Activated CD8-positive, alpha-beta T cell treated with anti-CD3 and anti-CD28 coated beads for 36 hours (primary cell): ENCODE measurements around the gene MDH2. TPM values are rescaled to one million over a fixed set of nuclear protein-coding genes. Genes with fewer than 3 reads are reported as not detected.
"Not testable (repeated sequence)": the region's sequence is repeated elsewhere in the genome, so short reads cannot be mapped to it uniquely, and the experiment has no call there.

Experiments
- ATAC-seq: fragments of 200-7000 bp; cut with Tn5 transposase; one replicate; pipeline ENCODE4 v1.10.0; 2021; ENCODE audit warnings: mild to moderate bottlenecking, moderate library complexity
- CTCF ChIA-PET: fragments of 350-600 bp; sonication (Branson Sonifier 250); formaldehyde crosslinking; loops from one replicate; lab custom pipeline; 2021; ENCODE audit warnings: antibody characterized with exemption; lab: Charles Lee
- POLR2A ChIA-PET: fragments of 350-600 bp; sonication (Branson Sonifier 250); formaldehyde crosslinking; loops from one replicate; lab custom pipeline; 2021; ENCODE audit warnings: antibody characterized with exemption; lab: Charles Lee
- DNase-seq: peaks from one replicate; pipeline ENCODE4 v3.0.0-alpha.2; 2020
- H3K27ac Mint-ChIP-seq: one replicate; pipeline ENCODE4 v1.8.0; 2021; ENCODE audit warnings: mild to moderate bottlenecking, mixed read lengths
- H3K27me3 Mint-ChIP-seq: one replicate; pipeline ENCODE4 v1.8.0; 2021; ENCODE audit warnings: mixed read lengths
- H3K36me3 Mint-ChIP-seq: one replicate; pipeline ENCODE4 v1.8.0; 2021; ENCODE audit warnings: low read depth, mixed read lengths
- H3K4me1 Mint-ChIP-seq: one replicate; pipeline ENCODE4 v1.8.0; 2021; ENCODE audit warnings: low read depth, mixed read lengths
- H3K4me3 Mint-ChIP-seq: one replicate; pipeline ENCODE4 v1.8.0; 2021; ENCODE audit warnings: mild to moderate bottlenecking, moderate library complexity, mixed read lengths
- H3K9me3 Mint-ChIP-seq: one replicate; pipeline ENCODE4 v1.8.0; 2021; ENCODE audit warnings: mixed read lengths
- intact Hi-C: fragments of 100-400 bp; cut with micrococcal nuclease; formaldehyde crosslinking; loops from one replicate; pipeline ENCODE4 v1.10.0; 2022
- total RNA-seq, 2 experiments: library from RNA; stranded (reverse); gene quantifications; one replicate each; pipeline ENCODE4 v1.2.3, GENCODE V29; 2021
- TF ChIP-seq, protein P1 (sequence below): fragments of 200-600 bp; IDR thresholded peaks from one replicate; pipeline ENCODE4 v1.8.0; 2022; ENCODE audit warnings: antibody characterized with exemption, mild to moderate bottlenecking

The MDH2 gene
- total RNA-seq, 2 experiments from 2014 or later, result 278 to 292 TPM

DNA sequence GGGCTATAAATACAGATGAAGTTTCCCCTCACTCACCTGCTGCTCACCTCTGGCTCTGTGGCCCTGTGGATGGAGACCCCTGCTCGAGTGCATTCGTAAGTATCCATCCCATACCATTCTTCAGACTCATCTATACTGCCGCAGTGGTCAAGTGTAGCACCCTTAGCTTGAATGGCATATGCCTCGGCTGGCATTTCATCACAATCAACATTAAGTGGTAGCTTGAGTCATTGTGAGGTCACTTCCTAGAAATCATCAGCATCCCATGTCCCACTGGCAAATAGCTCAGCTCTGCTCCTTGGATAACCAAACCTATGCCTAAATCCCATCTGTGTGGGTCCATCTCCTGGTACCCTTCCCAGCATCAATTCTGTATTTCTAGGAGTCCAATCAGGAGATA, 38.2 kb downstream of the MDH2 start:
- ATAC-seq (no peak), DNase-seq (no peak)
- ChIA-PET CTCF (no interaction called here), POLR2A (no interaction called here)
- Mint-ChIP-seq H3K27me3 (peaks cover 5% of the 10 kb centered on the region), H3K9me3 (no peaks in the 10 kb centered on the region), H3K27ac (no peak overlapping the region), H3K4me1 (no peaks in the 10 kb centered on the region), H3K36me3 (no peaks in the 10 kb centered on the region), H3K4me3 (no peak overlapping the region)
- TF ChIP-seq, protein P1, sequence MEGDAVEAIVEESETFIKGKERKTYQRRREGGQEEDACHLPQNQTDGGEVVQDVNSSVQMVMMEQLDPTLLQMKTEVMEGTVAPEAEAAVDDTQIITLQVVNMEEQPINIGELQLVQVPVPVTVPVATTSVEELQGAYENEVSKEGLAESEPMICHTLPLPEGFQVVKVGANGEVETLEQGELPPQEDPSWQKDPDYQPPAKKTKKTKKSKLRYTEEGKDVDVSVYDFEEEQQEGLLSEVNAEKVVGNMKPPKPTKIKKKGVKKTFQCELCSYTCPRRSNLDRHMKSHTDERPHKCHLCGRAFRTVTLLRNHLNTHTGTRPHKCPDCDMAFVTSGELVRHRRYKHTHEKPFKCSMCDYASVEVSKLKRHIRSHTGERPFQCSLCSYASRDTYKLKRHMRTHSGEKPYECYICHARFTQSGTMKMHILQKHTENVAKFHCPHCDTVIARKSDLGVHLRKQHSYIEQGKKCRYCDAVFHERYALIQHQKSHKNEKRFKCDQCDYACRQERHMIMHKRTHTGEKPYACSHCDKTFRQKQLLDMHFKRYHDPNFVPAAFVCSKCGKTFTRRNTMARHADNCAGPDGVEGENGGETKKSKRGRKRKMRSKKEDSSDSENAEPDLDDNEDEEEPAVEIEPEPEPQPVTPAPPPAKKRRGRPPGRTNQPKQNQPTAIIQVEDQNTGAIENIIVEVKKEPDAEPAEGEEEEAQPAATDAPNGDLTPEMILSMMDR, result no peak
- intact Hi-C loops, result no loop called here

DNA sequence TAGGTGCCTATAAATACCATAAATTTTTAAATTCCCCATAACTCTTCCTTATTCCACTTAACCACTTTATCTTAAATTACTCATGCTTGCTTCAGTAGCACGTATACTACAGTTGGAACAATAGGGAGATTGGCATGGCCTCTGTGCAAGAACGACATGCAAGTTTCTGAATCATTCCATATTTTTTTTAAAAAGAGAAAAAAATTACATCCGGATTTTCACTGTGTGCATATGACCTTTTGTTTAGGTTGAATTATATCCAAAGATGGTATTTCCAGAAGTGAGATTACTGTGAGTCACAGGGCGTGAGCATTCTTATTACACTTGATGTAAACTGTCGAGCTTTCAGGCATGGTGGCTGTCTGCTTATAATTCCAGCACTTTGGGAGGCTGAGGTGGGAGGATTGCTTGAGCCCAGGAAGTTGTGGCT, 39.5 kb downstream of the MDH2 start:
- H3K9me3 Mint-ChIP-seq, H3K27ac Mint-ChIP-seq, H3K4me3 Mint-ChIP-seq, CTCF ChIA-PET, H3K36me3 Mint-ChIP-seq, DNase-seq, POLR2A ChIA-PET, H3K4me1 Mint-ChIP-seq, intact Hi-C loops, ATAC-seq, H3K27me3 Mint-ChIP-seq: not testable (repeated sequence)

DNA sequence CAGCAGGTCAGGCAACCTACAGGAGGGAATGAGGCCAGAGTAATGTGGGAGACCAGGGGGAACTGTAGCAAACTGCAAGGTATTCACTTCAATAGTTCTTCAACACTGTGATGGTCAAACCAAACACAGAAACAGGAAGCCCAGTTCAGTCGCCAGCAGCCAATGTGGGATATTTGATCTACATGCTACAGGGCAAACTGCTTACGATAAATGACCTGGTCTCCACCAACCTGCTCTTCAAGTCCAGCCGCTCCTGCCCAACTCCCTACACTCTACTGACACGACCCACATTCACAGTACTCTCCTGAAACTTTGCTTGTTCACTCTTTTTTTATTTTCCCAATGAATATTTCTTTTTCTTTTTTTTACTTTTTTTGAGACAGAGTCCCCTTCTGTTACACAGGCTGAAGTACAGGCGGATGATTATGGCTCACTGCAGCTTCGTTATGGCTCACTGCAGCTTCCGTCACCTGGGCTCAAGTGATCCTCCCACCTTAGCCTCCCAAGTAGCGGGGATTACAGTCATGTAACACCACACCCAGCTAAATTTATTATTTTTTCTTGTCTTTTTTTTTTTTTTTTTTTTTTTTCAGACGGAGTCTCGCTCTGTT, 42.1 kb downstream of the MDH2 start:
- CTCF ChIA-PET, result no interaction called here
- Mint-ChIP-seq H3K36me3 (no peaks in the 10 kb centered on the region), H3K27ac (no peak overlapping the region)

DNA sequence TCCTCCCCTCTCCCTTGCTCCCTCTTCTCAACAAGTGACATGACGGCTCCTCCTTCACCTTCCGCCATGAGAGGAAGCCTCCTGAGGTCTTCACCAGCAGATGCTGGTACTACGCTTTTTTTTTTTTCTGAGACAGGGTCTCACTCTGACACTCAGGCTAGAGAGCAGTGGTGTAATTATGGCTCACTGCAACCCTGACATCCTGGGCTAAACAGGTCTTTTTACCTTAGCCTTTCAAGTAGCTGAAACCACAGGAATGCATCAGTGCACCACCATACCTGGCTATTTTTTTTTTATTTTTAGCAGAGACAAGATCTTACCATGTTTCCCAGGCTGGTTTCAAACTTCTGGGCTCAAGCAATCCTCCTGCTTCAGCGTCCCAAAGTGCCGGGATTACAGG, 43.6 kb downstream of the MDH2 start:
- POLR2A ChIA-PET, result interaction anchor here (0.7 kb wide), 1 partner anchor 57 kb away, joined by 4 read pairs; no protein-coding TSS in a partner anchor
- no peak for ATAC-seq
- DNase-seq, result no peak
- intact Hi-C loops, result no loop called here
- CTCF ChIA-PET, result no interaction called here
- H3K36me3 Mint-ChIP-seq, result no peaks in the 10 kb centered on the region
- TF ChIP-seq, protein P1, result no peak
- peaks cover 6% of the 10 kb centered on the region for H3K27me3 Mint-ChIP-seq
- no peaks in the 10 kb centered on the region for H3K4me1 Mint-ChIP-seq
- no peak overlapping the region for H3K4me3 Mint-ChIP-seq
- H3K27ac Mint-ChIP-seq, result no peak overlapping the region
- H3K9me3 Mint-ChIP-seq, result no peaks in the 10 kb centered on the region

More for the DNA sequence above, 42.1 kb downstream of the MDH2 start:
- TF ChIP-seq, protein P1, result no peak
- DNase-seq (no peak), ATAC-seq (no peak)
- intact Hi-C loops, result no loop called here
- POLR2A ChIA-PET, result no interaction called here
- Mint-ChIP-seq H3K27me3 (peaks cover 4% of the 10 kb centered on the region), H3K9me3 (no peaks in the 10 kb centered on the region), H3K4me3 (no peak overlapping the region), H3K4me1 (no peaks in the 10 kb centered on the region)

DNA sequence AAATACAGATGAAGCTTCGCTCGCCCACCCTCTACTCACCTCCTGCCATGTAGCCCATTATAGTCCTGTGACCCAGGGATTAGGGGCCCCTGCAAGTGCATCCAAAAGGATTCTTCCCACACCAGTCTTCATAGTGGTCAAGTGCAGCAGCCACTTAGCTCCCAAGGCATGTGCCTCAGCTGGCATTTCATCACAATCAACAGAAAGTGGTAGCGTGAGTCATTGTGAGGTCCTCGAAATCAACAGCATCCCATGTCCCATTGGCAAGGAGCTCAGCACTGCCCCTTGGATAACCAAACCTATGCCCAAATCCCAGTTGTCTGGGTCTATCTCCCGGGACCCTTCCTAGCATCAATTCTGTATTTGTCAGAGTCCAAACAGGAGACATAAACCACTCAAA, 45.6 kb downstream of the MDH2 start:
- intact Hi-C loops, CTCF ChIA-PET, H3K4me3 Mint-ChIP-seq, ATAC-seq, H3K36me3 Mint-ChIP-seq, H3K4me1 Mint-ChIP-seq, H3K27ac Mint-ChIP-seq, POLR2A ChIA-PET, H3K27me3 Mint-ChIP-seq, DNase-seq, H3K9me3 Mint-ChIP-seq: not testable (repeated sequence)

DNA sequence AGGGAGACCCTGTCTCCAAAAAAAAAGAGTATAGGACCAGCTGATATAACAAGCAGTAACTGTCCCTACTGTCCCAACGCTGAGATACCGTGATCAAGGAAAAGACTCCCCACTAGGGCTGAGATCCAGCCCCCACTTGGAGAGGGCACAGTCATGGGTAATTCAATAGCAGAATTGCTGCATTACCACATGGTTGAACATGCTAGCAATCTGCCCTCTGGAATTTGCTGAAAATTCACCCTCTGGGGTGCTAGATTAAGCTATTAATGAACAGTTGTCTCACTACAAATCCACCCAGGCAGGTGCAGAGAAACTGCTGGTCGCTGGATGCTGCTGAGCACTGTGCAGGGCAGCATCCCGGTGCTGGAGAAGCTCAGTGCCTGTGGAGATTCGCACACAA, 46.4 kb downstream of the MDH2 start:
- intact Hi-C loops, H3K4me3 Mint-ChIP-seq, H3K9me3 Mint-ChIP-seq, H3K27me3 Mint-ChIP-seq, DNase-seq, POLR2A ChIA-PET, H3K36me3 Mint-ChIP-seq, ATAC-seq, H3K27ac Mint-ChIP-seq, H3K4me1 Mint-ChIP-seq, CTCF ChIA-PET: not testable (repeated sequence)
